Esophagus squamous epithelium (tissue), 4 donors: Measurements from ENCODE around the gene RPL35.

Experiments
- POLR2A ChIP-seq, 4 donors: fragments of 450-650 bp; IDR thresholded peaks; one replicate each; pipeline ENCODE4 v1.6.1; 2017; ENCODE audit warnings: antibody characterized with exemption in 4 of 4, mild to moderate bottlenecking in 4 of 4, moderate library complexity in 3 of 4
- TF ChIP-seq, protein P1 (sequence below), 6 experiments: fragments of 450-650 bp in 4 of 6; fragments of 200-600 bp in 2 of 6; sonication (generic) in 2 of 6; IDR thresholded peaks; one replicate each; pipeline ENCODE4 v1.5.1; 2016 to 2019; ENCODE audit warnings: antibody characterized with exemption in 6 of 6, mild to moderate bottlenecking in 4 of 6, moderate library complexity in 4 of 6

DNA sequence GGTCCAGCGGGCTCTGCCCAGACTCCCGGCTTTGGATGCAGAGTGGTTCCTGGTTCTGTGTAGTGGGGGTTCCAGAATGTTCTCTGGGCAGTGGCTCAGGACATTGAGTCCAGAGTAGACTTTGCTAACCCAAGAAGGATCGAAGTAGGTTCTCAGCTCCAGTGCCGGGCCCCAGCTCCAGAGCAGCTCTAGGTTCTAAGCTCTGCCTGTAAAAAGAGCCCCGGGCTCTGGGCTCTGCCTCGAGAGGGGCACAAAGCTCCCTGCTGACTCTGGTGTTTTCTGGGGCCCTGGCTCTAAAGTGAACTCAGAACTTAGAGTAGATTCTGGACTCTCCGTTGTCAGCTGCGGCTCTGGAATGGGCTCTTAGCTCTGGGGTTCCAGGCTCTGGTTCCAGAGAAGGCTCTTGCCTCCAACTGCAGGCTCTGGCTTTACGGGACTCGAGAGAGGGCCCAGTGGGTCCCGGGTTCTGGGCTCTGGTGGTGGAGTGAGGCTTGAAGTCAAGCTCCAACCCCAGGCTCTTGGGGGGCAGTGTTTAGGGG, 8.1 kb downstream of the RPL35 start:
- TF ChIP-seq, protein P1, sequence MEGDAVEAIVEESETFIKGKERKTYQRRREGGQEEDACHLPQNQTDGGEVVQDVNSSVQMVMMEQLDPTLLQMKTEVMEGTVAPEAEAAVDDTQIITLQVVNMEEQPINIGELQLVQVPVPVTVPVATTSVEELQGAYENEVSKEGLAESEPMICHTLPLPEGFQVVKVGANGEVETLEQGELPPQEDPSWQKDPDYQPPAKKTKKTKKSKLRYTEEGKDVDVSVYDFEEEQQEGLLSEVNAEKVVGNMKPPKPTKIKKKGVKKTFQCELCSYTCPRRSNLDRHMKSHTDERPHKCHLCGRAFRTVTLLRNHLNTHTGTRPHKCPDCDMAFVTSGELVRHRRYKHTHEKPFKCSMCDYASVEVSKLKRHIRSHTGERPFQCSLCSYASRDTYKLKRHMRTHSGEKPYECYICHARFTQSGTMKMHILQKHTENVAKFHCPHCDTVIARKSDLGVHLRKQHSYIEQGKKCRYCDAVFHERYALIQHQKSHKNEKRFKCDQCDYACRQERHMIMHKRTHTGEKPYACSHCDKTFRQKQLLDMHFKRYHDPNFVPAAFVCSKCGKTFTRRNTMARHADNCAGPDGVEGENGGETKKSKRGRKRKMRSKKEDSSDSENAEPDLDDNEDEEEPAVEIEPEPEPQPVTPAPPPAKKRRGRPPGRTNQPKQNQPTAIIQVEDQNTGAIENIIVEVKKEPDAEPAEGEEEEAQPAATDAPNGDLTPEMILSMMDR (IDR thresholded peaks at IDR 0.05), result no peak
- TF ChIP-seq POLR2A (IDR thresholded peaks at IDR 0.05), result no peak
